Fibroblast of mammary gland (primary cell): ENCODE measurements around the gene CCL16.
"Not testable (repeated sequence)": the region's sequence is repeated elsewhere in the genome, so short reads cannot be mapped to it uniquely, and the experiment has no call there.

ENCODE experiments used
- DNase-seq: peaks from one replicate; pipeline ENCODE4 v3.0.0-alpha.2; 2010; ENCODE audit warnings: low read depth
- H3K4me3 ChIP-seq: 2 replicates; pipeline ENCODE4 v1.5.1; 2011; ENCODE audit warnings: low read depth, mild to moderate bottlenecking, low read length, moderate library complexity; ENCODE audit not compliant: control insufficient read depth
- TF ChIP-seq, protein P1 (sequence below): conservative IDR thresholded peaks from 2 replicates; pipeline ENCODE4 v1.5.1; 2011; ENCODE audit warnings: low read depth, low read length, inconsistent platforms; ENCODE audit not compliant: control insufficient read depth, insufficient read depth

Gene CCL16

DNA sequence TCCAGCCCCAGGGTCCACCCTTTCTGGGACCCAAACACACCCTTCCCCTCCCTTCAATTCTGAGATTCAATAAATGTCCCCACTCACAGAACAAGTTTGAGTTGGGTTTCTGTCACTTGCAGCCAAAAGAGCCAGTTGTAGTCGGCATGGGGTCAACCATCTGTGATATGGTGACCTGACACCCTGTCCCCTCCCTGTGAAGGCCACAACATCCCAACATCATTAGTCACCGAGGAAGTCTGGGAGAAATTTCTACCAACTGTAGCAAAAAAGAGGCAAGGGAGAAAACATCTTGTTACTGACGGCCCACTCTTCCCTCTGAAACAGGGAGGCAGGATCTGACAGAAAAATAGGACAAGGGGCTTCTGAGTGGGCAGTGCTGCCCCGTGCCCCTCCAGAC lies 37.1 kb downstream of the CCL16 start:
- no peak overlapping the region for H3K4me3 ChIP-seq
- TF ChIP-seq, protein P1, sequence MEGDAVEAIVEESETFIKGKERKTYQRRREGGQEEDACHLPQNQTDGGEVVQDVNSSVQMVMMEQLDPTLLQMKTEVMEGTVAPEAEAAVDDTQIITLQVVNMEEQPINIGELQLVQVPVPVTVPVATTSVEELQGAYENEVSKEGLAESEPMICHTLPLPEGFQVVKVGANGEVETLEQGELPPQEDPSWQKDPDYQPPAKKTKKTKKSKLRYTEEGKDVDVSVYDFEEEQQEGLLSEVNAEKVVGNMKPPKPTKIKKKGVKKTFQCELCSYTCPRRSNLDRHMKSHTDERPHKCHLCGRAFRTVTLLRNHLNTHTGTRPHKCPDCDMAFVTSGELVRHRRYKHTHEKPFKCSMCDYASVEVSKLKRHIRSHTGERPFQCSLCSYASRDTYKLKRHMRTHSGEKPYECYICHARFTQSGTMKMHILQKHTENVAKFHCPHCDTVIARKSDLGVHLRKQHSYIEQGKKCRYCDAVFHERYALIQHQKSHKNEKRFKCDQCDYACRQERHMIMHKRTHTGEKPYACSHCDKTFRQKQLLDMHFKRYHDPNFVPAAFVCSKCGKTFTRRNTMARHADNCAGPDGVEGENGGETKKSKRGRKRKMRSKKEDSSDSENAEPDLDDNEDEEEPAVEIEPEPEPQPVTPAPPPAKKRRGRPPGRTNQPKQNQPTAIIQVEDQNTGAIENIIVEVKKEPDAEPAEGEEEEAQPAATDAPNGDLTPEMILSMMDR, result no peak
- DNase-seq, result no peak

DNA sequence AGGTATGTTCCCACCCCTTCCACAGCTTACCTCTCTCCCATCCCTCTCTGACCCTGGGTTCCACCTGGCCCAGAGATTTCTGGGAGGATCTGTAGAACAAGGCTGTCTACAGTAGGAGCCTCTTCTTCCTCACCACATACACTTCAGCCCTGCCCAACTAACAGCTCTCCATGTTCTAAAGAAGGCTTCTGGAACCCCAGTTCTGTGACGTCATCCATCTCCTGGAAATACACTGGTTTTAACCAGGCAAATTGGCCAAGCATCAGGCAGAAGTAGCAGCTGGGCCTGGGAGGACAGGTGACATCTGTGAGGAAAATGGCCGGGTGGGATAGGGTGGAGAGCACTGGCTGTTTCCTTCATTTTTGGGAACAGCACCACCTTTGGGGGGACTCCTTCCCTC lies 37.8 kb downstream of the CCL16 start, which contains the start of gene LYZL6:
Gene LYZL6, minus strand, starts transcription at position 177 of the 400 bp plus-strand sequence. CDS start 4,357 bp downstream, outside the sequence.
- no peak for DNase-seq
- H3K4me3 ChIP-seq, result no peak within 1 kb of the TSS
- TF ChIP-seq, protein P1, result no peak

DNA sequence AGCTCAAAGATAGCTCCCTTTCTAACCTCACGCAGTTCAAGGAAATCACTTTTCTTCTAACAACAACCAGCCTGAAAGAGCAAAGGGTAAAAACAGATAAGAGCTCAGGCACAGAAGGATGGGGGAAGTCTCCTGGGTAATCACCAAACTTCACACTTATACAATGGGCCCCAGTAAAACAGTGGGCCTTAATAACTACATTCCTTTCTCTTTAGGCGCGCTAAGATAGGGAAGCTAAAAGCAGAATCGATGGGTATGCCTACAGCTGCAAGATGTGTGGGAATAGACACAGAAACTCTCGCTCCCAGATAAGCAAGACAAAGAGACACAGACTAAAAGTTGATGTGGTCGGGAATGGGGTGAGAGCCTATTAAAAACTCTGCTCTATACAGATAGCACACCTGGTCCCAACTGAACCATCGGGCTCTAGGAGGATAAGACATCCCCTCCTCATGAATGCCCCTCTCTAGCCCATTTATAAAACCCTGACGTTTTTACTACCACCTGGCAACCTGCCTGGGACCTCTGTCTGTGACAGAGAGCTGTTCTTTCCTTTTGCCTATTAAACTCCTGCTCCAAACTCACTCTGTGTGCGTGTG lies 38.6 kb downstream of the CCL16 start:
- no peak for DNase-seq
- H3K4me3 ChIP-seq, result no peak overlapping the region
- TF ChIP-seq, protein P1, result no peak

DNA sequence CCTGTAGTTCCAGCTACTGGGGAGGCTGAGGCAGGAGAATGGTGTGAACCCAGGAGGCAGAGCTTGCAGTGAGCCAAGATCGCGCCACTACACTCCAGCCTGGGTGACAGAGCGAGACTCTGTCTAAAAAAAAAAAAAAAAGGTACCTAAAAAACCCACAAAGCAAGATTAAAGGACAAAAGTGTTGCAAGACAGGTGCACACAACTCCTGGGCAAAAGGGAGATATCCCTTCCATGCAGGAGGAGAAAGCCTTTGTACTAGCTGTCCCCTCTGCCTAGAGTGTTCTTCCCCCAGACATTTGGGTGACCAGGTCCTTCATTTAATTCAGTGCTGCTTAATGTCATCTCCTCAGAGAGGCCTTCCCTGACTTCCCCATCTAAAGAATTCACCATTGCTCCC lies 42.8 kb downstream of the CCL16 start:
- not testable (repeated sequence) for H3K4me3 ChIP-seq, DNase-seq

DNA sequence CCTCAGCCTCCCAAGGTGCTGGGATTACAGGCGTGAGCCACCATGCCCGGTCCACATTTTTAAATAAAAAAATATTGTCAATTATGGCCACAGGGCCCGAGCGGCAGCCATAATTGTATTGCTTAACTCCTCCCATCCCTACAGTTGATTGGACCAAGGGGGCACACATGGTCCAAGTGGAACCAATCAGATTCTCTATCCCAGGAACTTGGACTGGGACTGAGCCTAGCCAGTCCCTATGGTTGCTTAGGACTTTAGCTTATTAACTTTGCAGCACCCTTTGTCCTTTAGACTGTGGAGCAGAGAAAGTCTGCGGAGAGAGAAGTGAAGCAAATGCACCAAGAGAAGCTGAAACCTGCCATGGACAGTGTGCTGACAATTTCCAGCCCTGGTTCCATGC lies 45.2 kb downstream of the CCL16 start:
- TF ChIP-seq, protein P1, result no peak
- H3K4me3 ChIP-seq, result no peak overlapping the region
- DNase-seq, result no peak

DNA sequence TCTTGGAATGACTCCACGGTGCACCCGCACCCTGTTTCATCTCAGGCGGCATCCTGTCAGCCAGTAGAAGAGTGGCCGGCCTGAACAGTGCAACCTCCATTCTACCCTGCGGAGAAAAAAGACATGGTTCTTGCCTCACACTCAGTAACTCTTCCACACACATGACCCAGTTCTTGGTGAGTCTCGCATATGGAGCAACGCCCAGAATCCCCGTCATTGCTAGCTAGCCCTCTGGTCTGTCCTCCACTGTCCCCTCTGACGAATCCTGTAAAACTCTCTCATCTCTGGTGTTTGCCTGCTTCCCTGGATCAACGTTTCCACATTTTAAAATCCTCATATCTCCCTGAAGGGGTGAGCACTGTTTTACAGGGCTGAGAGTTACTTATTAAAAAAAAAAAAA lies 46.5 kb downstream of the CCL16 start:
- TF ChIP-seq, protein P1, result no peak
- H3K4me3 ChIP-seq, result no peak overlapping the region
- DNase-seq, result peak; percentile 73

DNA sequence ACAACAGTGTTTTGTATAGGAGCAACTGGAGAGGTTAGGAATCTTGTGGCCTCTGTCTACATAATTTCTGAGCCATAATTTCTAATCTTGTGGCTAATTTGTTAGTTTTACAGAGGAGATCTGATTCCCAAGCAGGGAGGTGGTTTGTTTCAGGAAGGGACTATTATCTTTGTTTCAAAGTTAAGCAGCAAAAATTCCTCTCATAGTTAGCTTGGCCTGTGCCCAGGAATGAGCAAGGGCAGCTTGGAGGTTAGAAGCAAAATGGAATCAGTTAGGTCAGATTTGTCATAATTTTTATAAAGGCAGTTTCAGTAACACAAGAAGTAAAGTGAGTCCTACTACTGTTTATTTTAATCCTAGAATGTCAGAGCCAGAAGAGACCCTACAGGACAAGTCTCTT lies 48.7 kb downstream of the CCL16 start:
- no peak overlapping the region for H3K4me3 ChIP-seq
- TF ChIP-seq, protein P1, result no peak
- DNase-seq, result no peak
